ENCODE results near the gene MAST4.

GRCh38 chr5:66747607-66748006 lies 151.4 kb downstream of the MAST4 start:
- TF ChIP-seq CTCF (IDR thresholded peaks at IDR 0.05; ENCODE audit: low read depth, low read length): no peak
- no peak for TF ChIP-seq EZH2phosphoT487 (IDR thresholded peaks at IDR 0.05; ENCODE audit: low read depth)

Data from OCI-LY3 (cell line).